DMS 273 (cell line): ENCODE results near the gene FARS2.
"Not testable (repeated sequence)": the region's sequence is repeated elsewhere in the genome, so short reads cannot be mapped to it uniquely, and the experiment has no call there.

Experiments
- DNase-seq: peaks from one replicate; lab custom pipeline; 2025; ENCODE audit not compliant: unreplicated experiment; lab: John Stamatoyannopoulos, UW

Gene FARS2

DNA sequence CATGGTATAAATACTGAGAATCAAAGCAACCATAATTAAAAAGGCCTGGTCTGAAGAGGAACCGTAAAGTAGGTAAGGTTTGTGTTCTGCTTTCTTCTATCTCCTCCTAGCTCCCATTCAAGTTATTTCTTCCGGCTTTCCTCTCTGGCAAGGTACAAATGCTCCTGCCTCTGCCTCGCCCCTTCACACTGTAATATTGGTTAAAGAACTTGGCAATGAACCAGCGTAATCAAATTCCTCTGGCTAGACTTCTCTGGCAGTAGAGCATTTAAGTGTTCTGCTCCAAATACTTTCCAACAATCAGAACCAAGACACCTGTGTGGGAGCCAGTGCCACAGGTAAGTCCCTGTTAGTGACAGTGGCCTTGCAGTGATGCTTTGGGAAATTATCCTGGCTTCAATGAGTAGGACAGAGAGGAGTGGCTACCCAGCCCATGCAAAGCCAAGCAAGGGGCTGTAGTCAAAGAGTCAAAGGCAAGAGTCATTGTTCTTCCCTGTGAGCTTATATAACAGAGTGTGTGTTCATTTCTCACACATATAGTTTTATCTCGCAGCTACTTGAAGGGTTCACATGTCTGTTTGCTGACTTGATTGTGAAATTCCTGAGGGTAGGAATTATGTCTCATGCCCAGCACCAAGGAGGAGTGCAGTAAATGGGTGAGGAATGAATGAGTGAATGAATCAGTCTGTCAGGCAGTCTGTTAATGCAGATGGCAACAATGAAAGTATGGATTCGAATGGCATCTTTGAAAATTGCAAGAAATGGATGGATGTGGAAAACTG, 416.1 kb downstream of the FARS2 start:
- no peak for DNase-seq

DNA sequence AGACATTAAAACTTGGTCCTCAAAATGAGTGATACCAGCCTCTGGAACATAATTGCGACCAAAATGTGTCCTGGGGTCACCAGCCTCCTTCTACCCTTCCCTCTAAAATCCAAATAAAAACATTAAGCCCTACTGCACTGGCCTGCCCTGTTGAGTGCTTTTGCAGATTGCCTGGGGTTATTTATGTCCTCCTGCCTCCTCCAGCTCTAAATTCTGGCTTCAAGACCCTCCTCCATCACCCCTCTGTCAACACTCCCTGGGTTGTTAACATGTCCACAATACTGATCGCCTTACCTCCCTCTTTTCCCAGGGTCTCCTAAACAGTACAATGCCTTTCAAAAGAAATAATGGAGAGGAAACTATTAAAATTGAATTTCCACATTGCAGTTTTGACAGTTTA, 418.0 kb downstream of the FARS2 start:
- DNase-seq, result no peak

DNA sequence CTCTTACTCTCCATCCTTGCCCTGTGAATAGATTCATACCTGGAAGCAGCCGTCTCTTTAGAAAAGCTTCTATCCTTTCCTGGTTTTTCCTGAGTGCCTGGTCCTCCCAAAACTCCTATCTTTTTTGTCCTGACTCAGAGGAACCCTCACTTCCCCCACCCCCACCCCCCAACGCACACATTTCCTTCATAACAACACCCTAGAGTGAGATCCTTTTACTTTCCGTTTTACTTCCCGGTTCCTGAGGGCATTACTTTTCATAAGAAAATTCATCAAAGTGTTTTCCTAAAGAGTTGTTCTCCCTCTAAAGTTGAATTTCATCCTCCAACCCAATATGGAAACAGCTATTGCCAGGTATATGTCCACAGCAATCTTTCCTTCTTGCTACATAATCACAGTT, 418.4 kb downstream of the FARS2 start:
- no peak for DNase-seq

DNA sequence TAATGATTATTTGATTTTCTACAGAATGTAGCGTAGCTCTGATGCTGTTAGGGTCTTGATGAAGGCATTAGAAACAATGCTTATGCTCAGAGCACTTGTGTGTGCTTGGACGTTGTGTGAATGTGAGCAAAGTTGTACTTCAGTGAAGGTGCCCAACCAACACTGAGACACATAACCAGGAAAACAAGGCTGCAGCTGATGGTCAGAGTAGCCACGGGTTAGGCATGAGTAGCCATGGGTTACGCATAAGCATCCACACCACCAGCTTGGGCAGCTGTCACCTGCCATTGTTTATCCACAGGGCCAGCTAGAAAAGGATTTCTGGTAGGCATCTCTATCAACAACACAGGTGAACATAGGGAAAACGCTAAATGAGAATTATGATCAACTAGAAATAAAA, 418.8 kb downstream of the FARS2 start:
- no peak for DNase-seq

DNA sequence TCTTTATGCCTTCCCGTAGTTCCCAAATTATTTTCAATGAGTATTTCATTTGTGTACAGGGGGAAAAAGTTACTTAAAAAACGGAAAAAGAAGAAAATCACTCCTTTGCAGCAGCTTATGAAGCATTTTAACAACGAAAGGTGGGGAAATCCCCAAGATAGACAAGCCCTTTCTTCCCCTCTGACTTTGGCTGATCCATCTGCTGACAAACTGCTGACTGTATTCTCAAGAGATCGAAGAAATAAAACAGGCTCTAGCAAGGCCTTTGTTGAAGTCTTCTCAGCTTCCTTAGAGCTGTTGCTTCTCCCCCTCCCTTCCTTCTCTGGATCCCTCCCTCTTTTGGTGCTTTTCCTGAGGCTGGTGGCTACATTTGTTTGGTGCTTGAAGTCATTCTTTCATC, 420.2 kb downstream of the FARS2 start:
- DNase-seq, result no peak

DNA sequence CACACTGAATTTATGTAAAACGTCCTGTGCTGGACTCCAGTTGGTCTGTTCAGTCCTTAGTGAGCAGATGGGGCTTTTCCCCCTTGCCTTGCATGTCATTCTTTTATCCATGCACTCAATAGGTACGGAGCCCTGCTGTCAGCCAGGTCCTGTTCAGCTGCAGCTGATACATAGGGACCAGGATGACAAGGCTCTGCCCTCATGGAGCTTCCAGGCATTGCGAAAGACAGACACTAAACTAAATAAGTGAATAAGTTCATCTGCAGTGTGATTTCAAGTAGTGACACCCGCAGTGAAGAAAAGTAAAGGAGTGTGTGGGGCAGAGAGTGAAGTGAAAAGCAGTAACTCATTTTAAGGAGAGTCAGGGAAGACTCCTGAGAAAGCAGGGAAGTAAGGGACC, 421.2 kb downstream of the FARS2 start:
- DNase-seq, result no peak

DNA sequence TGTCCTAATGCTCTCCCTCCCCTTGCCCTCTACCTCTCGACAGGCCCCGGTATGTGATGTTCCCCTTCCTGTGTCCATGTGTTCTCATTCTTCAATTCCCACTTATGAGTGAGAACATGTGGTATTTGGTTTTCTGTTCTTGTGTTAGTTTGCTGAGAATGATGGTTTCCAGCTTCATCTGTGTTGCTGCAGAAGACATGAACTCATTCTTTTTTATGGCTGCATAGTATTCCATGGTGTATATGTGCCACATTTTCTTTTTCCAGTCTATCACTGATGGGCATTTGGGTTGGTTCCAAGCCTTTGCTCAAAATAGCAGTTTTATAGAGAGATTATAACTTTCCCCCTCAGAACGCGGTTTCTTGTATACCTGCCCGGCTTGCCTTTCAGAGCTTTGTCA, 422.4 kb downstream of the FARS2 start:
- not testable (repeated sequence) for DNase-seq

DNA sequence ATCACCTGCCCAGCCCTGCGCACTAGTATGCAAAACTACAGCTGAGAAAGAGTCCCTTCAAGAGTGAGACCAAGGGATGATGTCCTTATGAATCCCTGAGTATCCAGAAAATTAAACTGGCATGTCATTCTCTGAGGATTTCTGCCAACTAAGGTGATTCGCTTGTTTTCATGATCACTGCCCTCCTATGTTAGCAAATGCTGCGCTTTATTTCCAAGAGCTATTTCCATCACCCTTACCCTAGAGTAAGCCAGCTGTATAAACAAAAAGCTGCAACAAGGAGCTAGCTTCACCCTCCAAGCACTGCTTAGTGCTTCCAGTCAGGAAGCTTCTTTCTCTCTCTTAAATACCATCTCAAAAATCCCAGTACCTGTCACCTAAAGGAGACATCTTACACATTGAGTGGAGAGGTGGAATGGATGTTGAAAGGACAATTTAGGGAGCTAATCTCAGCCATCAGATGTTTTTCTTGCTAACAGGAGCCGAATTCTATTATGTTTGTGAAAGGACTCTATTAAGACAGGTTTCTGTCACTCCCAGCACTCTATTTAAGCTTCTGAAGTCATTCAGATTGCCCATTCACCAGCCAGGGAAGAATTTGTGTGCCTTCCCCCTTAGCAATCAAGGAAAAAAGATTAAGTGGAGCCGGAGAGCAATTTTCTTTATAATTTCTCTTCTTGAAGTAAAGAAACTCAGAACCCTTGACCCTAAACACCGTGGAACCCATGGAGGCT, 423.2 kb downstream of the FARS2 start:
- DNase-seq, result no peak

DNA sequence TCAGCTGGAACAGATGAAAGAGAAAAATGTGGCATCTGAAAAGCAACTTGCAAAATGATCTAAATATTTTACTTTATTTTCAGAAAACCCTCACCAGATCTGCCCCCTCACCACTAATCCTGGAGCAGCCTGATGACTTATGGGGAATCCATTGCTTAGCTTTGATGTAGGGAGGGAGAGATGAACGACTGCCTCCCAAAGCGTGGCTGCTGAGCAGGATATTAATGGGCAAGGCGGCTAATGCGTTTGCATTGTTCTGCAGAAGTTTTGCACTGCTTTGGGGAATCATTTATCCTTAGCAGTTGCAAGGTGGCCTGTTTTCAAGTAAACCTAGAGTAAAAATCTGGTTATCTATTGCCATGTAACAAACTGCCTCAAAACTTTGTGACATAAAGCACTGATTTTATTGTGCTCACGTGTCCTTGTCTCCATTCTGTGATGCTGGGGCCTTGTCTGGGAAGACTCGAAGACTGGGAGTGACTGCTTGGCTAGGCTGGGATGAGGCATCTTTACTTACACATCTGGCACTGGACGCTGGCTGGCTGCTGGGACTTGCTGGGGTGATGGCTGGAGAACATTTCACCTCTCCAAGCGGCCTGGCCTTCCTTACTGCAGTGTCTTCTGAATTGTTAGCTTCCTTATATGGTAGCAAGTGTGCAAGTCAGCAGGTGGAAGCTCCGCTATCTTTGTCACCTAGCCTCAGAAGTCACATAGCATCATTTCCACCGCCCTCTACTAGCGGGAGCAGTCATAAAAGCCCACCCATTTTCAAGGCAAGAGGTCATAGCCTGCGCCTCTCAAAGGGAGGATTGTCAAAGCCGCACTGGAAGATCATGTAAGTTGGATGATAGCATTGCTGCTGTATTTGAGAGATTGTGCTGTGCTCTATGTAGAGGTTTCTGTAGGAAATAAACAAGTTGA, 432.2 kb downstream of the FARS2 start:
- no peak for DNase-seq

DNA sequence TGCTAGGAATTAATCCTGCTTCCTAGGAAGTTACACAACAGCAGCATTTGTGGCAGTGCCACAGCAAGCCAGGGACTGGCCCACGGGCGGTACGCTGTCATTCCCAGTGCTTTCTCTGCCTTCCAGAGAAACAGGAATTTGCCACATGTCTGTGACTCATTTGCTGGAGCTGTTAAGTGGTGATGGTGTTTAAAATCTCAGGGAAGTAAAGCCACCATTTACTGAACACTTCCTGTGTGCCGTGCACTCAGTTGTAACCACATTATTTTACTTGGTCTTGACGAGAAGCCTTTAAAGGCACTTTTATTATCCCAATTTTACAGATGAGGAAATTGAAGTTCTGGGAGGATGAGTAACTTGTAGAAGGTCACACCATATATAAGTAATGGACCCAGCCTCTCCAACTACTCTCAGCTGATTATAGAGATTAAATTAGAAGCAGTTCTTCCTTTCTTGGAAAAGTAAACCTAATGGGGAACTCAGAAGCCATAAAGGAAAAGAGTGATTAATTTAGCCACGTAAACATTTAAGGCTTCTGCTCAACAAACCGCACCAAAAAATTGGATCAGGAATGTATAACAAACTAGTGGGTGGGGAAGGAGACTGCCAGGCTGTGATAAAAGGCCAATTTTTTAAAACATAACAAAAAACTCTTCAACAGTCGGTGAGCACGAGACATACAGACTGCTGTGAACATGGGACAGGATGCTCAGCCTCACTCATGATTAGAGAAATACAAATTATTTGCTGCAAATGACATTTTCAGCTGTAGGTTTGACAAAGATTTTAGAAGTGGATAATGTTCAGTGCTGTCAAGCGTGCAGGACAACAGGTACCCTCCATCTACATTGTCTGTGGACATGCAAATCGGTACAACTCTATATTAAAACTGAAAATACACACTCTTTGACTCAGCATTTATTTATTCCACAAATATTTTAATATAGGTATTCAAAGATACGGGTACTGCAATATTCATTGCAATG, 434.2 kb downstream of the FARS2 start:
- DNase-seq, result no peak

DNA sequence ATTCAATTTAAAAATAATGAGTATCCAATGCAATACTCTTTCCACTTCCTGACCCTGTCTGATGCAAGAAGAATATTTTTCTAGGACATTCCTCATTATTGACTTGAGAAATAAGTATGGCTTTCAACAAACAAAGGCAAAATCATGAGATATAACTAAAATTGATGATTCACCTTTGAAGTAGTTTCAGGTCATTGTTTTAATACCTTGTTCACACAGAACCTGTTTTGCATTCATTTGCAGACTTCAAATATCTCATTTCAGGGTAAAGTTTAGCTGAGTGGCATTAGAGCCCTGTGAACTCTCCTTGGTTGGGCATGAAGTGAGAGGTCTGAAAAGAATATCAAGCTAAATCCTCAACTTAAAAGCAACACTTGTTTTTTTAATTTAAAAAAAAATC, 436.2 kb downstream of the FARS2 start:
- DNase-seq, result no peak

DNA sequence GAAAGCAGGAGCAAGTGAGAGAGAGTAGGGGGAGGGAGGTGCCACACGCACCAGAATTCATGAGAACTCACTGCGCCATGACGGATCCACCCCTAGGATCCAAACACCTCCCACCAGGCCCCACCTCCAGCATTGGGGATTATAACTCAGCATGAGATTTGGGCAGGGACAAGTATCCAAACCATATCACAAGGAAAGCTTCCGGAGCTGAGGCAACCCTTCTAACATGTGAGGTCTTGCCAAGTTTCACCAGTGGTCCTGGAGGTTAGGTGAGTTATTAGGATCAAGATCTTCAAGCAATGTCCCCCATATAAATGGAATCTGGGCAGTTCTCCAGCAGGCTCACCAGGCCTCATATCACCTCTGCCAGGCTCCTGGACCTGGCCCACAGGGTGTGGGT, 437.0 kb downstream of the FARS2 start:
- no peak for DNase-seq

DNA sequence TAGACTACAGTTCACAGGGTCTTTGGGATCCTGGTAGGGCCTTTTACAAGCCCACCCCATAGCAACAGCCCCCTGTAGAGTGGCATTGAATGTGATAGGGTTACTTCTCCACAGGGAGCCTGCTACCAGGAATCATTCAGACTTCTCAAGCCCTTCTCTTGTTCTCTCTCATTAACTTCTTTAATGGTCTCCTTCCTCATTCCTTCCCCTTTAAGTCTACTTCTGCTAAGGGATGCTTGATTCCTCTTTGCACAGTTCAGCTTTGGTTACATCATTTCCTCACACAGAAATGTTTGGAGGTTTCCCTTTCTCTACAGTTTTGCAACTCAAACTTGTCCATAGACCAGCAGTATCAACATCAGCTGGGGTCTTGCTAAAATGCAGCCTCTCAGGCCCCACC, 437.8 kb downstream of the FARS2 start:
- DNase-seq, result not testable (repeated sequence)

DNA sequence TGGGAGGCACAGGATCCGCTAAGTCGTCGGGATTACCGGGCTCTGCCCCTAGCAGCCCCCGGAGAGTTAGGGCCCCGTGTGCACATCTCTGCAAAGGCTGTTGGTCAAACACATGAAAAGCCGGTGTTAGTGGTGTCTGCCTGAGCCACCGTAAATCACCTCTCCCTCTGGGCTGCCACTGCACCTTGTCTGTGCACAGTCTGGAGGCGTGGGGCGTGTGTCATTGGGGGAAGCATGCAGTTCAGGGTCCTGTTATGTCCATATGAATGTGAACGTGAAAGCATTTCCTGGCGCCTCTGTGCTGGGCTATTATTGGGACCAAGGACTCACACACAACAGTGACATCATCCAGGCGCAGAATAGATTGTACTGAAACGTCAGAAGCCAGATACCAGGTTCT, 439.9 kb downstream of the FARS2 start:
- no peak for DNase-seq

DNA sequence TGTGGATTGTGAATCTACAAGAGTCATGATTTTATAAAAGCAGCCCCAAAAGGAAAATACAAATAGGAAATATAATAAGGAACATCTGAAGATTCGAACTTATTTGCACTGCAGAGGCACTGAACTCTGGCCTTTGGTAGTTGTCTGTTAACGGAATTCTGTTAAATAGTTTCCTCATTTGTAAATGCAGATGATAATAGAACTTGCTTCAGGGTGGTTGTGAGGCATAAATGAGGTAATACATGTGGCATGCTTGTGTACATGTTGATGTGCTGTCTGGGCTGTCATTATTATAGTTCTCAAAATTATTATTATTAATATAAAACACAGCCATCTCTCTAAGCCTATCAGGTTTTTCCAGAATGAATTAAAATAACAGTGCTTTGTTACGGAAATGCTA, 443.4 kb downstream of the FARS2 start:
- no peak for DNase-seq

DNA sequence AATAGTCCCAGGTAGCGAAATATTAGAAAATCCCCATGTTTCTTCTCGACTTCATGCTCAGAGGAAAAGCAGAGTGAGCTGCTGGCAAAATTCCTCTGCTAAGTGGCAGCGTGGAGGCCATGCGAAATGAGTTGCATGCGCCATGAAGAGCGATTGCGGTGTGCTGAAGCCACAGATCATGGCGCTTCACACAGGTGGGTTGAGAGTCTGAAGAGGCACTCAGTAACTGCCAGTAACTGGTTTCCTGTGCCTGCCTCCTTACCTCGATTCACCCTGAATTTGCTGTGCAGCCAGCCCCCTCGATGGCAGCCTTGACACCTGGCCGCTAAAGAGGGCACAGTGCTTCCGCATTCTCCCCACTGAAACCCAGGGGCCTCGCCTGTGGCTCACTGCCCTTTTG, 443.9 kb downstream of the FARS2 start:
- DNase-seq, result no peak

DNA sequence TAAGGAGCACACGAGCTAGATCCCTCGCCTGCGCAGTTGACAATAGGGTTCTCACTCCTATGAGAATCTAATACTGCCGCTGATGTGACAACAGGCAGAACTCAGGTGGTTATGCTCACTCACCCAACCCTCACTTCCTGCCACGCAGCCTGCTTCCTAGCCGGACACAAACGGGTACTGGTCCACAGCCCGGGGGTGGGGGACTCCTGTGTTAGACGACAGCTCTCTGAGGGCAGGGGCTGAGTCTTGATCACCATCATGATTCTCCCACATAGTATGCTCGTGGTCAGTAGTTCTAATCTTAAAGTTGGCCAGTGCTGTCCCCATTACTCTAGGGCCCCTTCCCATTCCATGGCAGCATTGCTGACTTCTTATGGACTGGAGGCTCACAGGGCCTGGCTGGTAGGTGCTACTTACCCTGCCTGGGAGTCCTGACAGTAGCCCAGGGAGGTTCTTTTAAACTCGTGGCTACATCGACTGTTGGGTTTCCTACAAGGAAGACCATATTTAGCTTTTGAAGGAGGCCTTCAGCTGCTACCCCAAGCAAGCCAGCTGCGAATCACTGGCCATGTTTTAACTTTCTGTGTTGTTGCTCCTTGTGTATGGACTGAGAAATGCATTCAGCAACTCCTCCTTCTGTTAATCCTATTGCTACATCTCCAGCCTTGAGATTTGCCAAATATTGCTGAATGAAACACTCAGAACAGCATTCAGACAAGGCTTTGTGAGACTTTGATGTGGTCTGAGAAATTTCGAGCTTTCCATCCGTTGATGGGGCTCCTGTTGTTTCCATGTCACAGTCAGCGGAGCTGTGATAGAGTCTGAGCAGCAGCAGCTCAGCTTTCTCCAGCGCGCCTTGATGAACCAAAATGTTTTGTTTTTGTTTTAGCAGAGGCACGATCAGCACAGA, 445.1 kb downstream of the FARS2 start:
- no peak for DNase-seq

DNA sequence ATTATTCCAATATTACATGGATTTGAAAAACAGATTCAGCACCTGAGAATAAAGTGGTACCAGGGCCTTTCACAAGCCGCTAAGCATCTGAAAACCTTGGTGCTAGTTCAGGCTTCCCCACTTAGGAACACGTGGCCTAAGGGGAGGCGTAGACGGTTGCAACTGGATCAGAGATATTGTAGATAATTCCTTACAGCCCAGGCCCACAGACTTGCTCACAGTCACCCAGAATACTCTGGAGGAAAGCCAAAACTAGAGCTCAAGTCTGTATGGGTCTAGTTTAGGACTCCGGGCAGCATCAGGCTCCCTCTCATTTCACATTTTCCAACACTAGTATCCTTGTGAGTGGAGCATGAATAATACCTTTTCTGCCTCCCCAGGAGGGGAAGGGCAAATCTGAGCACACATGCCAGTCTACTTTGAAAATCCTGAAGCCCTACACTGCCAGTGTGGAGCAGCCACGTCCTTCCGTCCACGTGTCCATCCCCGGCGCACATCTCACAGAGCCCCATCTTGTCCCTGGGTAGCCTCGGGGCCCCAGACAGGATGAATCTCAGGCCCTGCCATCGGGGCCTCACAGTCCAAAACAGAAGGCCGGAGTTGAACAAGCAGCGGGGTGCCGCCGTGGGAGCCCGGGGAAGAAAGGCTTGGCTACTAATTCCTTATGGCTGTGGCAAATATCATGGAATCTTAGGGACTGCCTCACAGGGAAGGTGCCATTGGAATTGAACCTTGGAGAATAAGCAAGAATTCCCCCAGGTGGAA, 446.1 kb downstream of the FARS2 start:
- no peak for DNase-seq

DNA sequence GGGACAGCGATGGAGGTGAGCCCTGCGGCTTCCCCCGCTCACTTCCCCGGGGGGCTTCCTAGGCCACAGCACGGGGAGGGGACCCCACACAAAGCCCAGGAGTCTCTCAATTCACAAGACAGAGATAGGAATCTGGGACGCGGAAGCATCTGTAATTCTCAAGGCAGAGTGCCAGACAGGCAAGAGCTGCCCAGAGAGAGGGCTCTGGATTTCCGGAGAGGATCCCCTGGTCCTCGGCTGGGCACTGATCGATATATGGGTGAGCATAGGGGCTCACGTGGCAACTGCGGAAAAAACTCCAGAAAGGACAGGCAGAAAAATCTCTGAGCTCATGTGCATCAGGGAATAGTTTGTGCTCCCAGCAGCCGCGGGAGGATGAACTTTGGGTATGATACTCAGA, 449.2 kb downstream of the FARS2 start:
- no peak for DNase-seq
